HG02642 (cell line): ENCODE measurements around the gene TOMM70.
"Not testable (repeated sequence)": the region's sequence is repeated elsewhere in the genome, so short reads cannot be mapped to it uniquely, and the experiment has no call there.

Experiments
- ATAC-seq: cut with Tn5 transposase; IDR thresholded peaks from one replicate; pipeline ENCODE4 v1.9.1; 2021; ENCODE audit warnings: mild to moderate bottlenecking; ENCODE audit not compliant: unreplicated experiment, poor library complexity

TOMM70 gene

GRCh38 chr3:100331660-100332059 is 69.2 kb downstream of the TOMM70 start:
- ATAC-seq: no peak

- ATAC-seq: no peak
Observed at GRCh38 chr3:100330651-100331050, 70.2 kb downstream of the TOMM70 start.

- ATAC-seq: no peak
Observed at GRCh38 chr3:100329800-100330489, 70.9 kb downstream of the TOMM70 start.

- ATAC-seq: not testable (repeated sequence)
Observed at GRCh38 chr3:100327377-100327776, 73.5 kb downstream of the TOMM70 start.

- no peak for ATAC-seq
Observed at GRCh38 chr3:100325827-100326226, 75.1 kb downstream of the TOMM70 start.

- no peak for ATAC-seq
Observed at GRCh38 chr3:100324044-100324443, 76.8 kb downstream of the TOMM70 start.

GRCh38 chr3:100319951-100320350 is 80.9 kb downstream of the TOMM70 start:
- ATAC-seq: no peak

- no peak for ATAC-seq
Observed at GRCh38 chr3:100317912-100318311, 83.0 kb downstream of the TOMM70 start.

- no peak for ATAC-seq
Observed at GRCh38 chr3:100316641-100317069, 84.2 kb downstream of the TOMM70 start.
